Upper lobe of right lung (tissue), 1 donor: ENCODE measurements around the gene MYLK. TPM values are rescaled to one million over a fixed set of nuclear protein-coding genes. Genes with fewer than 3 reads are reported as not detected.

ENCODE experiments used
- ATAC-seq: fragments of 200-7000 bp; cut with Tn5 transposase; one replicate; pipeline ENCODE4 v1.9.1; 2020; ENCODE audit warnings: mild to moderate bottlenecking, moderate library complexity
- DNase-seq: peaks from one replicate; pipeline ENCODE4 v3.0.0-alpha.2; 2020
- H3K27ac ChIP-seq: fragments of 200-600 bp; one replicate; pipeline ENCODE4 v1.8.0; 2022
- H3K27me3 ChIP-seq: fragments of 200-600 bp; one replicate; pipeline ENCODE4 v1.8.0; 2022; ENCODE audit warnings: mild to moderate bottlenecking
- H3K36me3 ChIP-seq: fragments of 200-600 bp; one replicate; pipeline ENCODE4 v1.8.0; 2022
- H3K4me1 ChIP-seq: fragments of 200-600 bp; one replicate; pipeline ENCODE4 v1.8.0; 2022
- H3K4me3 ChIP-seq: fragments of 200-600 bp; one replicate; pipeline ENCODE4 v1.8.0; 2022; ENCODE audit warnings: mild to moderate bottlenecking
- H3K9me3 ChIP-seq: fragments of 200-600 bp; one replicate; pipeline ENCODE4 v1.8.0; 2022
- intact Hi-C: fragments of 100-400 bp; cut with DNase I; formaldehyde crosslinking; loops from one replicate; pipeline ENCODE4 v1.11.0; 2022
- total RNA-seq: library from RNA; stranded (reverse); fragmentation: NEBNext Ultra II Directional; extraction: Animal tissue kit (Norgen Biotek cat#: 25700); gene quantifications from one replicate; pipeline ENCODE4 v1.2.1, GENCODE V29; 2021
- TF ChIP-seq, protein P1 (sequence below): fragments of 200-600 bp; IDR thresholded peaks from one replicate; pipeline ENCODE4 v1.8.0; 2022; ENCODE audit warnings: antibody characterized with exemption
- donor health status: DM: no; HTN: yes; CAD: no; lungs with severe emphysema.

MYLK gene
- total RNA-seq, 1 donor from 2014 or later: 248 TPM

- Histone ChIP-seq H3K4me1 (no peaks in the 10 kb centered on the region), H3K36me3 (no peaks in the 10 kb centered on the region), H3K9me3 (peaks cover 8% of the 10 kb centered on the region), H3K27me3 (no peaks in the 10 kb centered on the region), H3K27ac (no peak overlapping the region), H3K4me3 (no peak overlapping the region)
- ATAC-seq (no peak), DNase-seq (no peak)
- TF ChIP-seq, protein P1, sequence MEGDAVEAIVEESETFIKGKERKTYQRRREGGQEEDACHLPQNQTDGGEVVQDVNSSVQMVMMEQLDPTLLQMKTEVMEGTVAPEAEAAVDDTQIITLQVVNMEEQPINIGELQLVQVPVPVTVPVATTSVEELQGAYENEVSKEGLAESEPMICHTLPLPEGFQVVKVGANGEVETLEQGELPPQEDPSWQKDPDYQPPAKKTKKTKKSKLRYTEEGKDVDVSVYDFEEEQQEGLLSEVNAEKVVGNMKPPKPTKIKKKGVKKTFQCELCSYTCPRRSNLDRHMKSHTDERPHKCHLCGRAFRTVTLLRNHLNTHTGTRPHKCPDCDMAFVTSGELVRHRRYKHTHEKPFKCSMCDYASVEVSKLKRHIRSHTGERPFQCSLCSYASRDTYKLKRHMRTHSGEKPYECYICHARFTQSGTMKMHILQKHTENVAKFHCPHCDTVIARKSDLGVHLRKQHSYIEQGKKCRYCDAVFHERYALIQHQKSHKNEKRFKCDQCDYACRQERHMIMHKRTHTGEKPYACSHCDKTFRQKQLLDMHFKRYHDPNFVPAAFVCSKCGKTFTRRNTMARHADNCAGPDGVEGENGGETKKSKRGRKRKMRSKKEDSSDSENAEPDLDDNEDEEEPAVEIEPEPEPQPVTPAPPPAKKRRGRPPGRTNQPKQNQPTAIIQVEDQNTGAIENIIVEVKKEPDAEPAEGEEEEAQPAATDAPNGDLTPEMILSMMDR: no peak
- intact Hi-C loops: no loop called here
Measured at GRCh38 chr3:123843668-123844067, 40.5 kb downstream of the MYLK start.

DNA sequence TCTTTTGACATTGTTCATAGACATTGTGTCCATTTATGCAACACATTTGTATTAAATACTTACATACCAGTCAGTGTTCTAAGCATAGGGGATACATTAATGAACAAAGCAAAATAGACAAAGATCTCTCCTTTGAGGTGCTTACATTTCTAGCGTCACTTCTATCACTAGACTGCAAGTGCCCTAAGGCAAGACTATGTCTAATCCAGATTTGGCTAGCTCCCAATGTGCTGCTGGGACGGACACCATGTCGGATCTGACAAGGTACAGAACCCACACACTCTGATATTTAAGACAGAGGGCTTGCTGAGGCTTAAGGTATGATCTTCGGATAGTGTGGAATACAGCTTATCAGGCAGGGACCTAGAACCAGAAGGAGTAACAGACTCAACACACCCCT lies 41.4 kb downstream of the MYLK start:
- H3K27me3 ChIP-seq: no peaks in the 10 kb centered on the region
- intact Hi-C loops: no loop called here
- no peak overlapping the region for H3K27ac ChIP-seq
- H3K4me3 ChIP-seq: no peak overlapping the region
- no peaks in the 10 kb centered on the region for H3K36me3 ChIP-seq
- H3K4me1 ChIP-seq: no peaks in the 10 kb centered on the region
- ATAC-seq: no peak
- peaks cover 4% of the 10 kb centered on the region for H3K9me3 ChIP-seq
- TF ChIP-seq, protein P1: no peak
- DNase-seq: no peak

DNA sequence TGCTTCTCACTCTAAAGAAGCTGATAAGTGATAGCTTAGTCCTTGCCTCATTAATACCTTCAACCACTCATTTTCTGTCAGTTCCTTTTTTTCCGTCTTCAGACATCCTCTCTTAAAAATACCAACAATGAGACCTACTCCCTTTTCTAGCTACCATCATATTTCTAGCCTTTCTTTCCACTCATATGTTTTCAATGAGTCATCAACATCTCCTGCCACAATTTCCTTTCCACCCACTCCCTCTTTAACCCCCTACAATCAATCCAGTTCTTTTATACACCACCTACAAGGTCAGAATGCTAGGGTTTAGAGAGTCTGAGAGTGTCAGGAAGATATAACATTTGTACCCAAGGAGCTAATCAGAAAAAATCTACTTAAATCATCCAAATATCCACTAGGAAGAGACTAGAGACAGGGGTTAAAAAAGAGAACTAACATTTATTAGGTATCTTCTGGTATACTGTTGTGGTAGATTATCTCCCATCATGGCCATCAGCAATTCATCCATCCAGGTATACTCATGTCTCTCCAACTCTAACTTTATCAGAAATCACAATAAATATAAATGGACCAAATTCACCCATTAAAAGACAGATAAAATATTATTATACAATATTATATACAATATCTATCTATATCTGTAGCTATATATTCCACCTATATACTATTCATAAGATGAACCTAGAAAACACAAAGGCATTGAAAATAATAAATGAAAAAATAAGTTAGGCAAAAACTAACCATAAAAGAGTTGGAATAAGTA lies 42.5 kb downstream of the MYLK start:
- Histone ChIP-seq H3K9me3 (no peaks in the 10 kb centered on the region), H3K27ac (no peak overlapping the region), H3K36me3 (no peaks in the 10 kb centered on the region), H3K4me3 (no peak overlapping the region), H3K27me3 (no peaks in the 10 kb centered on the region), H3K4me1 (no peaks in the 10 kb centered on the region)
- no peak for ATAC-seq
- intact Hi-C loops: no loop called here
- no peak for DNase-seq
- TF ChIP-seq, protein P1: no peak

GRCh38 chr3:123840961-123841360 lies 43.2 kb downstream of the MYLK start:
- H3K4me3 ChIP-seq: no peak overlapping the region
- TF ChIP-seq, protein P1: no peak
- H3K27ac ChIP-seq: no peak overlapping the region
- no peak for ATAC-seq
- no peaks in the 10 kb centered on the region for H3K4me1 ChIP-seq
- H3K9me3 ChIP-seq: no peaks in the 10 kb centered on the region
- no peaks in the 10 kb centered on the region for H3K36me3 ChIP-seq
- no peaks in the 10 kb centered on the region for H3K27me3 ChIP-seq
- intact Hi-C loops: no loop called here
- no peak for DNase-seq

DNA sequence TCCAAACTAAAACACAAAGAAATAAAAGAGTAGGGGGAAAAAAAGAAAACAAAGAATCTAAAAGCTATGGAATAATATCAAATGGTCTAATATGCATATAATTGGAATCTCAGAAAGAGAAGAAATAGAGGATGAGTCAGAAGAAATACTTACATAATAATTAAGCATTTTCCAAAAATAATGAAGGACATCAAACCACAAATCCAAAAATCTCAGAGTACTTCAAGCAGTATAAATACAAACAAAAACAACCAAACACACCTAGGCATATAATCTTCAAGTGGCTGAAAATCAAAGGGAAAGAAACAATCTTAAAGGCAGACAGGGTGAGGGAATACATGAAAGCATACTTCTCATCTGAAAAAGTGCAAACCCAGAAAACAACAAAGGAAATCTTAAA lies 46.3 kb downstream of the MYLK start:
- H3K36me3 ChIP-seq: no peaks in the 10 kb centered on the region
- no peaks in the 10 kb centered on the region for H3K9me3 ChIP-seq
- H3K27me3 ChIP-seq: no peaks in the 10 kb centered on the region
- TF ChIP-seq, protein P1: no peak
- intact Hi-C loops: no loop called here
- H3K27ac ChIP-seq: no peak overlapping the region
- DNase-seq (no peak), ATAC-seq (no peak)
- no peak overlapping the region for H3K4me3 ChIP-seq
- no peaks in the 10 kb centered on the region for H3K4me1 ChIP-seq
